ENCODE results near the gene SLC37A1.

The SLC37A1 gene

DNA sequence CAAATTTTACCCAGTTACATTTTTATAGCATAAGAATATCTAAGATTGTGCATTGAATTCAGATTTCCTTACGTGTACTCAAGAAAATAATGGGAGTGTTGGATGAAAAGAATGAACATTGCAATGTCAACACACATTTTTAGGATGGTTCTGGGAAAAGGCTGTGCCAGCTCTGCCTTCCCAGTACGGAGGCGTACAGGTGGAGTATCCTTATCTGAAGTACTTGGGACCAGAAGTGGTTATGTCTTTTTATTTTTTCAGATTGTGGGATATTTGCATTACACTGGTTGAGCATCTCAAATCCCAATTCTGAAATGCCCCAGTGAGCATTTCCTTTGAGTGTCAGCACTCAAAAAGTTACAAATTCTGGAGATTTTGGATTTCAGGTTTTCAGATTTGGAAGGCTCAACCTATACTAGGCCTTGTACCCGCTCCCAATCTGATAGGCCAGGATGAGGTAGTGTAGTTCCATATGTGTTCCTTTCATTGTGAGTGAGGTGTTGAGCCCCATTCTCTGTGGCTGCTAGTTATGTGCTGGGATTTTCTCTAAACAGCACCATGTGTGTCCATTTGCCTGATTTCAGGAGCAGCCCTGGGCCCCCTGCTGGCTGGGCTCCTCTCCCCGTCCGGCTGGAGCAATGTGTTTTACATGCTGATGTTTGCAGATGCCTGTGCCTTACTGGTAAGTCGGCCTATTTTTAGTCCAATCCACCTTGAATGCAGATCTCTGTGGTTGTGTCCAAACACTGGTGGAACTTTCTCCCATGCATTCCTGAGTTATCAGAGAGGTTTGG is 60.8 kb downstream of the SLC37A1 start:
- DNase-seq (ENCODE audit: low read depth in 3 of 3) = no peak

DNA sequence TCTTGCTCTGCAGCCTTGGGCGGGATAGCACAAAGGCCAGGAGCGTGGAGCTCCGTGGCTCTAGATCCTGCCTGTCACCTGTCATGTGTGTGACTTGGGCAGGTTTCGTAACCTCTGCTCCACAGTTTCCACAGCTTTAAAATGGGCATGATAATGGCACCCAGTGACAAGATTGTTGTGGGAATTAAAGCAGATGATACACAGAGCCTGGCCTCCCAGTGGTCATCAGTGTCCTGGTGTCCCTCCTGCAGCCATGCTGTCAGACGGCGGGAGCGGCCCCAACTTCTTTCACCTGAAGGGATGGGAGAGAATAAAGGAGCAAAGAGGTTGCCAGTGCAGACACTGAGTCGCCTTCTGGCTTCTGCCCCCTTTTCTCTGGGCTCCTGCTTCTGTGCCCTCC is 61.5 kb downstream of the SLC37A1 start:
- no peak for DNase-seq (ENCODE audit: low read depth in 3 of 3)

DNA sequence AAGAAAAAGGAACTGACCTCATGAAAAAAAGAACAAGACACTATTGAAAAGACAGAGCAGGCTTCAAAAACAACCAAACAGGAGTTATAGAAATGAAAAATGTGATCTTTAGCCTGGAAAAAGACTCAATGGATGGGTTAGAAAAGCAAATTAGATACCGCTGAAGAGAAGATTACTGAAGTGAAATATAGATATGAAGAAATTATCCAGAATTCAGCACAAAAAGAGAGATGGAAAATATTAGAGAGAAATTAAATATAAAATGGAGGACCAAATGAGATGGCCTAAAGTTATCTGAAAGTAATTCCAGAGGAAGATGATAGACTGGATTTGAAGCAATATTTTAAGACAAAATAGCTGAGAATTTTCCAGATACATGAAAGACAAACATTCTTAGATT is 63.0 kb downstream of the SLC37A1 start:
- DNase-seq (ENCODE audit: low read depth in 3 of 3) = no peak

DNA sequence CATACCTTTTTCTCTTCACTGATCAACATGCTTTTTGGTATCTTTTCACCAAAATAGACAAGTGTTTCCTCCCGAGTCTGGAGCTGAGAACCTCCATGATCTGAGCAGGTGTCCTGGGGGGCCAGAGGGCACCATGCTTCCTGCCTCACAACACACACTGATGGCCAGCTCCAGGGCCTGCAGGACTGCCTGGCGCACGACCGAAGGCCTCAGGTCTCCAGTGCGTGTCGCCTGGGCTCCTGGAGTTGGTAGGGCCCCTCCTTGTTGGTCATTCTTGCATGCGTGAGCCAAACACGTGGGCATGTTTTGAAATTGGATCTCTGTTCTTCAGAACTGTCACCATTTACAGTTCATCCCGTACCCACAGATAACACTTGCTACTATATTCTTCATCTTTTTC is 64.4 kb downstream of the SLC37A1 start:
- DNase-seq (ENCODE audit: low read depth in 3 of 3) = no peak

DNA sequence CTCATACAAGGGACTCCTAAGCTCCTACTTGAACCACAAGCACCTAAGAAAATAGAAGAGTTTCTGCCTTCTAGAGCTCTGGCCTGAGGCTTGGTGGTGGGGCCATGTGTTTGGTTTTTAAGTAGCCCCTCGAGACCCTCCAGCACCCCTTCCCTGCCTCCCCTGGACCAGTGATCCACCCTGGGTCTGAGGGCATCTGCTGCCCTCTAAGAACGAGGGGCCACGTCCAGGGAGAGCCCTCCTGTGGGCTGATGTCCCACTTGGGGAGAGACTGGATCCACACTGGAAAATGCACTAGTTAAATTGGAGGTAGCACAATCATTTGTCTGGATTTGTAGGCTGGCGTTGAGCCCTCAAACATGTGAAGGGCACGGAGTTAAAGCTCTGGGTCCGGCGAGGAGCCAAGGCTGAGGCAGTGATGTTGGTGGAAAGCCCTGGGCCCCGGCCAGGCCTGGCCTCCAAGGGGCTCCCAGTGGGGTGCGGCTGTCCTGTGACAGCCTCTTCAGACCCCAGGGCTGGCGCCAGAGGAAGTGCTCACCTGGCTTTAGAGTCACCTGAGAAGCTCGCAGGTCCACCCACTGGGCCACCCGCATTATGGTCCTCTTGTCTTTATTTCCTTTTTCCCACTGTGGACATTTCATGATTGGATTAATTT is 65.2 kb downstream of the SLC37A1 start:
- DNase-seq (ENCODE audit: low read depth in 3 of 3) = no peak

DNA sequence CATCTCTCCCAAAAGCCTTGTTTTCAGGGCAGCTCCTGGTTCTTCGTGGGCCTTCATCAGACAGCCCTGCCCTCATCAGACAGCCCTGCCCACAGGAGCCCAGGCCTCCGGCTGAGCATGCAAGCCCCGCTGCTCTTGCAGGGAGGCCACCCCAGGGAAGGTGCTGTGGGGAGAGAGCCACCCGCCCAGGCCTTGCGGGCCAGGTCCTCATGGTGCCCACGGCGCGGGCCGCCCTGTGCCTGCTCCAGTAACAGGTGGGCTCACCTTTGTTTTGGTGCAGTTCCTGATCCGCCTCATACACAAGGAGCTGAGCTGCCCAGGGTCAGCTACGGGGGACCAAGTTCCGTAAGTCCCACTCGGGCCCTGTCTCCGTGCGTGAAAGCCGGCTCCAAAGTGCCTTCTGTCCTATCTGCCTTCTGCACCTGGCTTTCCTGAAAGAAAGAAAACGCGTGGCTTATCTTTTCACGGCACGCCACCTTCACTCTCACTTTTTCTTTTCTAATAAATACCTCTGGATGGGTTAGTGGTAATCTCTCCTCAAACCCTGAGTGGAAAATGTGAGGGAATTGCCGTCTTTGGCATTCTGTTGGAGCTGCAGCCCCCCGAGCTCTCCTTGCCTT is 65.9 kb downstream of the SLC37A1 start:
- no peak for DNase-seq (ENCODE audit: low read depth in 3 of 3)

DNA sequence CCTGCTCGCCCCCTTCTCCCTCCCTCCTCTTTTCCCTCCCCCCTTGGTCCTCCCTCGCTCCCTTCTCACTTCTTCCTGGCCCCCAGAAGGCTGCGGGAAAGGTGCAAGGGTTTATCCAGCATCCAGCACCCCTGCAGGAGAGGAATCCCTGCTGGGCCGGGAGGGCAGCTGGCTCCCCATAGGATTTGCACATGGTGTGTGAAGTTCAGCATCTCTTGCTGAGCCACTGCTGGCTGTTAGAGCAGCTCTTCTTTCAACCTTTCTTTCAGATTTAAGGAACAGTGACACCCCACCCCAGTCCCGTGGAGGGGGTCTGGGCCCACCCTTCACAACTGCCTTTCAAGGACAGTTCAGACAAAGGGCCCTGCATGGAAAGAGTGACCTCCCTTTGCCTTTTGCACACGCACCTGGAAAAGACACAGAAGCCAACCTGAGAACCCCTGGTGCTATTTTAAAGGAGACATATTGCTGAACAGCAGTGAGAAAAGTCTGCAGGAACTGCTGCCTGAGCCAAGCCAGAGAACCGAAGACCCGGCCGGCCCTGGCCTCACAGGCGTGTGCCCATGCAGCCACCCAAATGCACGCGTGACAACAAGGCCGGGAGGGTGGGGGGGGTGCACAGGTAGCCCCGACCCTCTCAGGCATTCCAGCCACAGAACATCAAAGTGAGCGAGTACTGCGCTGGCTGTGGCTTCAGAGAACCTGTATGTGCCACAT is 66.6 kb downstream of the SLC37A1 start:
- DNase-seq (ENCODE audit: low read depth in 3 of 3) = no peak

DNA sequence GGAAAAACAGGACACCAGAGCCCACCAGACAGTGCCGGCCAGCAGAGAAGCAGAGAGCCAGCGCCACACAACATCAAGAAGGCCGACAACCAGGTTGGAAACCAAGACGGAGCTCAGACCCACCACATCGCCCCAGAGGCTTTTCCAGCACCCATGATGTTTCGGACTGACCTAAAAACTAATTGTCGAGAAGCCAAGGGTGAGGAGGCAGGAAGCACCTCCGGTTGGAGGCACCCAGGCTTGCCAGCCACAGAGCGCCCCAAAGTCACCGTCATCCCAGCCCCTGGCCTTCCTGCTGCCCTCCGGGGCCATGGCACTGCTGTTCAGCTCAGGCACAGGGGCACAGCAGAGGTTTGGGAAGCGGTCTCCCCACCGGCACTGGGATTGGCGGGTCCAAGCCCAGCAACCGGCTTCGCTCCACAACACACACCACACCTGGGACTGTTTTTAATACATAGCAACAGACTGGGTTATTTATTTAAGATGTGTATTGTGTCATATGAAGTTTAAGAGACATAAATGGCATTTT is 67.2 kb downstream of the SLC37A1 start:
- no peak for DNase-seq (ENCODE audit: low read depth in 3 of 3)

DNA sequence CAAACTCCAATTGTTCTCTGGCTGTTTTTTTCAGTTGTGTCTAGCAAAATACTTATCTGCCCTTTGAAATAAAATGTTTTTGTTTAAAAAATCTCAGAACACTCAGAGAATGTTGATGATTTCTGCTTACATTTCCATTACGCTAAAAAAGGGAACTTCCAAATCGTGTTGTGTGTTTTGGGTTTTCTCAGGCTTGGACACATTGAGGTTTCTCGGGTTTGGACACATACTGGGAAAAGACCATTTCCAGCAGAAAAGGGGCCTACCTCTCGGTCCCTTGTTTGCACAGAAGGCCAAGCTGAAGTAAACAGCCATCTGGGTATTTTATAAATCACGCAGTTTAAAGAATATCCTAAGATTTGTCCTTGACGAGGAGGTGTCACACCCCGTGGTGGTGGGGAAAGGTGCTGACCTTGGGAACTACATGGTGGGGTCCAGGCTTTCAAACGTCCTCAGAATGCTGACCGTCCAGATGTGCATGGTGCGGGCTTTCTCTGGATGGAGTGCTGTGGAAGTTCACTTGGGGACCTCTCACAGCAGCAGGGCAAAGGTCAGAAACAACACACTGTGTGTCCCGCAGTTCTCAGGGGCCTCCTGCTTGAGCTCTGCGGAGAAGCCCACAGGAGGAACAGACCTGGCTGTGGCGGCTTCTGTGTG is 67.8 kb downstream of the SLC37A1 start:
- no peak for DNase-seq (ENCODE audit: low read depth in 3 of 3)

DNA sequence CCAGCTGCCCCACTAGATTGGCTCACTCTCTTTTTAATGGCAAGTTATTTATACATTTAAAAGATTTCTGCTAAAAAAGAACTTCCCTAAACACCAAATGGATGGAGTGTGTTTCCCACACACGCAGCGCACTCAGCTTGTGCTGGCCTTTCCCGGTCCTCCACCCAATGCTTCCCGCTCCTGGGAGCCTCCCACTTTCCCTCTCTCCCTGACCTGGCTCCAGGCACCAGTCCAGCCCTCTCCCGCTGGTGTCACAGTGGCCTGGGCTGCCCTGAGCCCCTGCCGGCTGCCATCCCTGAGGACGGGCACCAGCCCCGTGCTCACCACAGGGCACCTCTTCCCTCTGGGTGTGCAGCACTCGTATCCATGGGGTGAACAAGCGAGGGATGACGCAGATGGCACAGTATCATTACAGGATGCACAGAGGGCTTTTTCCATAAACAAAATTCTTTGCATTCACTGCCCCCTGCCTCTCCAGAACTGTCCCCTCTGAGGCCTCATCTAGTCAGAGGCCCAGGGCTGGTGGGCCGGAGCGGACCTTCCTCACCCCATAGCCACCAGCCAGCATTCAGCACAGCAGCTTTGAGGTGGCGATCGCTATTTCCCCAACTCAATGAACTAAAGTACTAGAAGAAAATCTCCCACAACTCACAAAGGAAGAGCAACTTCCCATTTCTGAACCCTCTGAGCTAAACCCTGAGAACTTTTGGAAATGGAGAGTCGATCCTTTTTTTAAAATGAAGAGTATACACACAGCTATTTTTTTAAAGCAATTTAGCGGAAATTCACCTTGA is 68.5 kb downstream of the SLC37A1 start:
- no peak for DNase-seq (ENCODE audit: low read depth in 3 of 3)

DNA sequence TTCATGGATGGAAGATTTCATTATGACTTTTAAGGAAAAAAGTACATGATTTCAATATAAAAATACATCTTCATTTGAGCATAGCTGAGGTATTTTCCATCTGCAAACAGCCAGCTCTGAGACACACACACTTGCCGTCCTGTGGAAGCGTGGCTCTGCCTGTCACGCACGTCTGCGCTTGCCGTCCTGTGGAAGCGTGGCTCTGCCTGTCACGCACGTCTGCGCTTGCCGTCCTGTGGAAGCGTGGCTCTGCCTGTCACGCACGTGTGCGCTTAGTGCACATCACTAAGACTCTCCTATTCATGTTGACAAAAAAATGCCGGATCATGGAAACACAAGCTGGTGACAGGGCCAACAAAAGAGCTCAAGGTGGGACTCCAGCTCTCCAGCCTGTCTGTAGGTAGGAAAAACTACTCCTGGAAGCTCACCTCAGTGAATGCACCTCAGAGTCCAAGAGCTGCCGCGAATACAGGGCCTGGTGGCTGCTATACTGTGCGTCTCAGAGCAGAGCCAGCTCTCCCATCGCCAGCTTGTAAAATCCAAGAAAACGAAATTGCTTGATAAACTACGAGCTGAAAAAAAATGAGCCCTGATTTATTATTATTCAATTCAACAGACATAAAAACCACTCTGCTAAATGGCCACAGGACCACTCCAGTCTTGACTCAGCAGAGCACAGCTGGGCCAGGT is 69.3 kb downstream of the SLC37A1 start:
- DNase-seq (ENCODE audit: low read depth in 3 of 3) = no peak

DNA sequence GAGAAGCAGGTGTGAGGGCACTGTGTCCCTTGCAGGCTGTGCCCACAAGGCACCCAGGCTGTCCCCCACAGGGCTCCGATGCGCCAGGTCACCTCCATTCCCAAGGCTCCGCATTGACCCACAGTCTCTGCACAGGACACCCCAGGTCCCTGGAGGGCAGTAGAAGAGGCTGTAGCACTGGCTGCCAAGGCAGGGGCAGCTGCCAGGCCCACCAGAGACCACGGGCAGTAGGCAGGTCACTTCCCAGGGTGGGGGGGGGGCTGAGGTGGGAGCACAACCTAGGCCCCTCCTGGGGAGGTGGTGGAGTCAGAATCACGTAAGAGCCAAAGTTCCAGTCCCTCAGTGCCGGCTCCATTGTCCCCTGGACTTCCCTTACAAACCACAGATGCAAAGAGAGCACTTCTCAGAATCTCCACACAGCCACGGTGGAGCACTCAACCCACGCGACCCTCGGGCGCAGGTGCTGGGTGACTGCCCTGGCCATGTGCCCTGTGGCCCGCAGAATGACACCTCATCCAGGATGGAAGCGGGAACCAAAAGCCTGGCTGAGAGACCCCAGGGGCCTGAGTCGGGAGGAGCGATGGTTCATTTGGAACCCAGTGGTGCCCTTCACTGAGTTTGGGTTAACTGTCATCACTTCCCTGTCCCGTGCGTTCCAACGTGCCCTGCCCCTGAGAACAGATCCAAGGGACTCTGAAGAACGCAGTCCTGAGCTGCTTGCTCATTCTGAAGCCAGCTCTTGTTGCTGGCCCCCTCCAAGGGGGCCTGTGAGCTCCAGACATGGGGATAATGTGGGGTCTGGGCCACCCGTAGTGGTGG is 70.0 kb downstream of the SLC37A1 start:
- no peak for DNase-seq (ENCODE audit: low read depth in 3 of 3)

DNA sequence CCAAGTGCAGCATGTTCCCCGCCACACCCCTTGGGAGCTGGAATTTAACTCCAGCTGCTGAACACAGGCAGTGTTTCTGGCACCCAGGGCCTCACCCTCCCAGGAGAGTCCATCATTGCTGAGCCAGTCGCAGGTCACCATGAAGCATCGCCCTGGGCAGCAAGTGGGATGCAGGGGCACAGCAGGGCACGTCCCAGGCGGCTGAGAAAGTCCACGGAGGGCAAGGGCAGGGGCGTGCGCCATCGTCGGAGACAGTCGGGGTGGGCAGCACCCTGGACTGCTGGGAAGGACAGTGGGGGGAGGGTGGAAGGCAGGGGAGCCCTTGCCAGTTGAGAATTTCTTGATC is 70.6 kb downstream of the SLC37A1 start:
- DNase-seq (ENCODE audit: low read depth in 3 of 3) = no peak

DNA sequence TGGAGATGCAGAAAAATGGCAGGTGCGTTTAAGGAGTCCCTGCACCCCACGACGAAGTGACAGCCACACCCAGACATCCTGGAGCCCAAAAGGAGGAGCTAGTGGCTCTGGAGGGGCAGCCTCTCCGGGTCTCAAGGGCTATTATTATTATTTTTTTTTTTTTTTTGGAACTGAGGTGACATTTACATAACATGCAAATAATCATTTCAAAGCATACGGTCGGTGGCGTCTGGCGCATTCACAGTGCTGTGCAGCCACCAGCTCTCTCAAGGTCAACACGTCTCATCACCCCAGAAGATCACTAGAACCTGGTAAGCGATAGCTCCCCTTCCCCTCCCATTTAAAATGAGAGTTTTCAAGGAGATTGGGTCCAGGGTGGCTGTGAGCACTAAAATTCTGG is 72.2 kb downstream of the SLC37A1 start:
- no peak for DNase-seq (ENCODE audit: low read depth in 3 of 3)

DNA sequence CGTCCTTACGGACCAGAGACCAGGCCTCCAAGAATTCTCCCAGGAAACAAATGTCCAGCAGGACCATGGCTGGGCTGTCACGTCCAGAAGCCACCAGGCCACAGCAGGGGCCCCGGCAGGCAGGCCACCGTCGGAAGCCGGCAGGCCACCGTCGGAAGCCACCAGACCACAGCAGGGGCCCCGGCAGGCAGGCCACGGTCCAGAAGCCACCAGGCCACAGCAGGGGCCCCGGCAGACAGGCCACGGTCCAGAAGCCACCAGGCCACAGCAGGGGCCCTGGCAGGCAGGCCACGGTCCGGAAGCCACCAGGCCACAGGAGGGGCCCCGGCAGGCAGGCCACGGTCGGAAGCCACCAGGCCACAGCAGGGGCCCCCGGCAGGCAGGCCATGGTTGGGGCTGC is 72.8 kb downstream of the SLC37A1 start:
- no peak for DNase-seq (ENCODE audit: low read depth in 3 of 3)

DNA sequence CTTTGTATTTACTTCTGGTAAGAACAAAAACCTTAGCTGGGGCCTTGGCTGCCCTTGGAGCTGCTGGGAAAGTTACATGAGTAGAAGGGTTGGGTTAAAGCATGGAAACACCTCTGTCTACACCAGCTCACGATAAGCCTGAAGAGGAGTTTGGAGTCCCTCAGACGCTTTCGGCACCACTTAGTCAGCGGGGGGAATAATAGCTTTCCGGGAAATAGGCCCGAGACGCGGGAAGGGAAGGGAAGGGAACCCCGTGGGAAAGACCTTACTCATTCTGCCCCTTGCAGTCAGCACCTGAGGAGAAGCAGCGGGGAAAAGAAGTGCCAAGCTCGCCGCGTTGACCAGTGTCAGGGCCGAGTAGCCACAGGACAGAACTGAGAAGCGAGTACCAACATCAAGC is 73.4 kb downstream of the SLC37A1 start:
- DNase-seq (ENCODE audit: low read depth in 3 of 3) = no peak

DNA sequence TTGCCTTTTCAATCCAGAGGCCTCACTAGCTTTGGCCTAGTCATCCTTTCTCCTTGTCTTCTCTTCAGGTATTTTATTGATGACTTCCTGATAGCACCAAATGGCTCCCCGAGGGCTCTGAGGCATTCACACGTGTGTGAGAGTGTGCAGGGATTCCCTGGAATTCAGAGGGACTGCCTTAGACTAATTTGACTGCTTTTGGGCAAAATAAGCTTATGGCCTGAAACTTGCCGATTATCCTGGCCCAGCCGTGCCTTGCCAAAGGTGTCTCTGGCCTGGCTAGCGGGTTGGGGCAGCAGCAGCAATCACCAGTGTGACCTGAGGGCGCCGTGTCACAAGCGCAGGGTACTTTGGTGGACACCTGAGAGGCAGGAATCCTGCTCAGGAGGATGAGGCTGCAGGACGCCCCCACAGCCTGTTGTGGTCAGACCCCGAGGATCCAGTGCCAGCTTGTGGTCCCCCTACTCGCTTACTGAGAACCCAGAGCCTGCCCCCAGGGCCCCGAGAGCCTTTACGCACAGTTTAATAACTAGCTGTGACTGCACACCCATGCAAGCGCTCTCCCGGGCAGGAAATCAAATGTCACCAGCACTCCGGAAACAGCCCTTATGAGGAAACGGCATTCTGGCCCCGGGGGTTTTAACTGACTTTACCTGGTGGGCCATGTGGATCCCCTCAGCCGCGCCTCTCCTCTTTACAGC is 76.9 kb downstream of the SLC37A1 start:
- no peak for DNase-seq (ENCODE audit: low read depth in 3 of 3)

DNA sequence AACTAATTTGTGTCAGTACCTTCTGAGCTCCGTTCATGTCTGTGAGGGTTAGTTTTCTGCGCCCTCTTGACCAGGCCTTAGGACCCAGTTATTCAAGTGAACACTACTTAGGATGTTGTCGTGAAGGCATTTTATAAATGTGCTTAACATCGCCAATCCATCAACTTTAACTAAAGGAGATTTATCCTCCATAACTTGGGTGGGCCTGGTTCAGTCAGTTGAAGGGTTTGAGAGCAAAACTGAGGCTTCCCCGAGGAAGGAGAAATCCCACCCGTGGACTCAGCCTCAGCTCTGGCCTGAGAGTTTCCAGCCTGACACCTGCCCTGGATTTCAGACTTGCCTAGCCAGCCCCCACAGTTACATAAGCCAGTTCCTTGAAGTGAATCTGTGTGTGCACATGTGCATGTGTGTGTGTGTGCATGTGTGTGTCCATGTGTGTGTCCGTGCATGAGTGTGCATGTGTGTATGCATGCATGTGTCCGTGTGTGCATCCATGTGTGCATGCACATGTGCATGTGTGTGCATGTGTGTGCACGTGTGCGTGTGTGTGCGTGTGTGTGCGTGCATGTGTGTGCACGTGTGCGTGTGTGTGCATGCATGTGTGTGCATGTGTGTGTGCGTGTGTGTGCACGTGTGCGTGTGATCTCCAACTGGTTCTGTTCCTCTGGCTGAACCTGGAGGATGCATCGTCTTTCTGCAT is 77.7 kb downstream of the SLC37A1 start:
- DNase-seq (ENCODE audit: low read depth in 3 of 3) = no peak

Data from stimulated activated CD4-positive, alpha-beta T cell treated with anti-CD3 and anti-CD28 coated beads, TNF-alpha, amount 100 ng/mL, for 4 hours (primary cell).